Activated naive CD4-positive, alpha-beta T cell treated with anti-CD3 and anti-CD28 coated beads for 36 hours (primary cell): ENCODE measurements around the gene GMPR2. TPM values are rescaled to one million over a fixed set of nuclear protein-coding genes. Genes with fewer than 3 reads are reported as not detected.

ENCODE experiments used
- CTCF ChIA-PET: fragments of 350-600 bp; sonication (Branson Sonifier 250); formaldehyde crosslinking; loops from one replicate; lab custom pipeline; 2021; ENCODE audit warnings: antibody characterized with exemption; lab: Charles Lee
- DNase-seq: peaks from one replicate; pipeline ENCODE4 v3.0.0-alpha.2; 2020
- H3K27ac Mint-ChIP-seq: one replicate; pipeline ENCODE4 v1.8.0; 2021; ENCODE audit warnings: mild to moderate bottlenecking, mixed read lengths
- H3K27me3 Mint-ChIP-seq: one replicate; pipeline ENCODE4 v1.8.0; 2021; ENCODE audit warnings: low read depth, mixed read lengths
- H3K36me3 Mint-ChIP-seq: one replicate; pipeline ENCODE4 v1.8.0; 2021; ENCODE audit warnings: low read depth, mixed read lengths
- H3K4me1 Mint-ChIP-seq: one replicate; pipeline ENCODE4 v1.8.0; 2021; ENCODE audit warnings: low read depth, mixed read lengths
- H3K4me3 Mint-ChIP-seq: one replicate; pipeline ENCODE4 v1.8.0; 2021; ENCODE audit warnings: mild to moderate bottlenecking, moderate library complexity, mixed read lengths
- H3K9me3 Mint-ChIP-seq: one replicate; pipeline ENCODE4 v1.8.0; 2021; ENCODE audit warnings: mixed read lengths
- intact Hi-C: fragments of 100-400 bp; cut with micrococcal nuclease; formaldehyde crosslinking; loops from one replicate; pipeline ENCODE4 v1.15.1; 2023
- total RNA-seq, 2 experiments: library from RNA; stranded (reverse); gene quantifications; one replicate each; pipeline ENCODE4 v1.2.3, GENCODE V29; 2021

GMPR2 gene
- total RNA-seq, 2 experiments from 2014 or later = 60.5 to 63.7 TPM

DNA sequence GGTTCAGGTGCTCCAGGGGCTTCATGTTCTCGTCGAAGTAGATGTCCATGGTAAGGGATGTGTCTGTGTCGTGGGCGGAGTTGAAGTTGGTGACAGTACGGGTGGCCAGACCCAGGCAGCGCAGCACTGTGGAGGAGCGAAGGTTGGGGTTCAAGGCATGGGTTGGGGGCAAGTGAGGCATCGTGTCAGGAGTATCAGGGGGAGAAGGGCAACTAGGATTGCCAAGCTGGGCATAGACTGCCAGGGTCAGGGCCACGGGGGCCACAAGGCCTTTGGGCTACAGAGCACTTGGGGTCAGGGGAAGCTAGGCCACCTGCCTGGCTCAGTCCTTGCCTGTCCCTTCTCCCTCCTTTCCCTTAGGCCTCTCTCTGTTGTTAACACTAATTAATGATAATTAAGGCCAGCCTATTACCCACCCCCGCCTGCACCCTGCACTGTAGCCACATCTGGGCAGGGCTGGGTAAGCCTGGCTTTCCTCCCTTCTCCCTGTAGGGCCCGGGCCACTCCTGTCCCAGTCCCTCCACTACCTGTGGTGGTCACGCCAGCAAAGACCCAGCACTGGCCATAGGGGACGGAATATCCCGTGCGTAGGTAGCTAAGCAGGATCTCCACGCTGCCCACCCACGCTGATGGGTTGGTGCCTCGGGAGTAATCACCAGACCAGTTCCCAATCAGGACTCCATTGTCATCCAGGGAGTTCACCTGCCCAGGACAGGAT is 26.0 kb downstream of the GMPR2 start:
- Mint-ChIP-seq H3K27ac (no peak overlapping the region), H3K27me3 (no peaks in the 10 kb centered on the region), H3K4me1 (no peaks in the 10 kb centered on the region), H3K36me3 (peaks cover 7% of the 10 kb centered on the region), H3K9me3 (no peaks in the 10 kb centered on the region), H3K4me3 (no peak overlapping the region)
- CTCF ChIA-PET = interaction anchor here (0.5 to 1.4 kb wide), 3 partner anchors 12 to 74 kb away, joined by 3 to 9 read pairs (median 4); no protein-coding TSS in a partner anchor
- intact Hi-C loops = no loop called here
- no peak for DNase-seq

DNA sequence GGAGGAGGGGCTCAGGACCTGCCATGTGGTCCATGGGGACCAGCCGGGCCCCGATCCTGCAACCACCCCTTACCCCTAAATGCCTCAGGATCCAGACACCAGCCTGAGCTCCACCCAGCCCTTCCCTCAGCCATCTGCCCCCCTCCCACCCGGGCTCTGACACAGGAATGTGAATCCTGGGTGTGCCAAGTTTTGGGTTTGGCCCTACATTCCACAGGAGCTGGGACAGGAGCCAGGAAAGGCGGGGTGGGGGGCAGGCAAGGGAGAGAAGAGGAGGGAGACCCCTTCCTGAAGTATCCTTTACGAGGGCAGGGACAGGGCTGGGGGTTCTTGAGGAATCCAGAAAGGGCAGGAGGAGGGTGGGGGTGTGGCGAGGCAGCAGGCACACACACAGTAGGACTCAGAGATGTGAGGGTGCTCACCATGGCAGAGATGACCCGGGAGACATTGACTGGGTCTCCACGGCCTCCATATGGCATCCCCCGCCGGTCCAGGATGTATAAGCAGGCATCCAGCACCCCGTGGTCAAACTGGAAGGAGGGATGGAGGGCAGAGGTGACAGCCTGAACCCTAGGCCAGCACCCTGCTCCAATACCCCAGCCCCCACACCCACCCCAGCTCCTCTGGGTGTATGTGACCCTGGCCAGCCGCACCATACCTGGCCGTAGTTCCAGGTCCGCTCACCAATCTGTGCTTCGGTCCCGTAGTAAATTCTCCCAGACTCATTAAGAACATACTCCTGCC is 26.7 kb downstream of the GMPR2 start:
- Mint-ChIP-seq H3K36me3 (peaks cover 6% of the 10 kb centered on the region), H3K4me1 (no peaks in the 10 kb centered on the region), H3K27ac (no peak overlapping the region), H3K9me3 (no peaks in the 10 kb centered on the region), H3K4me3 (no peak overlapping the region), H3K27me3 (no peaks in the 10 kb centered on the region)
- intact Hi-C loops = no loop called here
- DNase-seq = no peak
- CTCF ChIA-PET = interaction anchor here (0.5 to 1.0 kb wide), 3 partner anchors 37 to 73 kb away, joined by 3 to 4 read pairs (median 3); no protein-coding TSS in a partner anchor

- Mint-ChIP-seq H3K27ac (no peak overlapping the region), H3K4me1 (no peaks in the 10 kb centered on the region), H3K9me3 (no peaks in the 10 kb centered on the region), H3K36me3 (peaks cover 6% of the 10 kb centered on the region), H3K27me3 (no peaks in the 10 kb centered on the region), H3K4me3 (no peak overlapping the region)
- no peak for DNase-seq
- intact Hi-C loops = no loop called here
- CTCF ChIA-PET = interaction anchor here (2.1 kb wide), 1 partner anchor 18 kb away, joined by 8 read pairs; the partner anchor contains the start of gene TINF2
These were observed 27.5 kb downstream of the GMPR2 start for GRCh38 chr14:24260026-24260779.

- no peak for DNase-seq
- intact Hi-C loops = no loop called here
- Mint-ChIP-seq H3K9me3 (no peaks in the 10 kb centered on the region), H3K27ac (no peak overlapping the region), H3K4me3 (no peak overlapping the region), H3K4me1 (no peaks in the 10 kb centered on the region), H3K27me3 (no peaks in the 10 kb centered on the region), H3K36me3 (peaks cover 6% of the 10 kb centered on the region)
- CTCF ChIA-PET = interaction anchor here (1.0 to 2.1 kb wide), 2 partner anchors 8 to 18 kb away, joined by 4 to 8 read pairs; partner anchors contain the start of gene TINF2
These were observed 28.0 kb downstream of the GMPR2 start for GRCh38 chr14:24260780-24261157.

DNA sequence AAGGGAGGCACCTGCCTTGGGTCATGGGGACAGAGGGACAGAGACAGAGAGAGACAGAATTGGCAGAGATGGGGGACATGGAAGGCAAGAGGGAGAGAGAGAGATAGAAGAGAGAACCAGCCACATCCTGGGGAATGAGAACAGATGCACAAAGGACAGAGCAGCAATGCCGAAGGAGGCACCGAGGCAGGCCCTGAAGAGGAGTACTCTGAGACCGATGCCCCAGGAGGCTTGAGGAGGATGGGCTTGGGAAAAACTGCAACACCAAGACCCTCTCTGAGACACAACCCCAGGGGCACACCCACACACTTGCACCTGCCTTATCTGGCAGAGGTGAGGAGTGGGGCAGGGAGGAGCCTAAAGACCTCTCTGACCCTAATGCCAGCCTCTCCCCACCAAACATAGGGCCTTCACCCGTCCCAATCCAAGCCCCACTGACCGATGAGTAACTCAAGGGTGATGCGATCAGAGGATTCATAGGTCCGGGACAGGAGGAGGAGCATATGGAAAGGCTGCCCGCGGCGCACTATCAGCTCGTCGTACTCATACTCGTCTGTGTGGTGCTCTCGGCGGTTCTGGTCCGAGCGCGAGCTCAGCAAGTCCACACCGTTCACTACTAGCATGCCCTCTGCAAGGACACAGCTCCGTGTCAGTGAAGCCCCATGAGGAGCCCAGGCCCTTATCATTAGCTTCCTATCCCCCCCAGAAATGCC is 28.7 kb downstream of the GMPR2 start:
- Mint-ChIP-seq H3K4me1 (no peaks in the 10 kb centered on the region), H3K36me3 (peaks cover 9% of the 10 kb centered on the region), H3K27me3 (no peaks in the 10 kb centered on the region), H3K4me3 (no peak overlapping the region), H3K9me3 (no peaks in the 10 kb centered on the region), H3K27ac (no peak overlapping the region)
- intact Hi-C loops = no loop called here
- no peak for DNase-seq
- CTCF ChIA-PET = interaction anchor here (0.6 to 2.1 kb wide), 4 partner anchors 8 to 21 kb away, joined by 3 to 8 read pairs (median 4); partner anchors contain the start of genes RABGGTA and TINF2

GRCh38 chr14:24261969-24262327 is 29.2 kb downstream of the GMPR2 start:
- intact Hi-C loops = no loop called here
- Mint-ChIP-seq H3K27me3 (no peaks in the 10 kb centered on the region), H3K4me3 (no peak overlapping the region), H3K9me3 (no peaks in the 10 kb centered on the region), H3K27ac (no peak overlapping the region), H3K4me1 (no peaks in the 10 kb centered on the region), H3K36me3 (peaks cover 11% of the 10 kb centered on the region)
- DNase-seq = no peak
- CTCF ChIA-PET = interaction anchor here (0.6 to 2.1 kb wide), 5 partner anchors 9 to 46 kb away, joined by 3 to 8 read pairs (median 4); partner anchors contain the start of genes CIDEB, RABGGTA and TINF2

DNA sequence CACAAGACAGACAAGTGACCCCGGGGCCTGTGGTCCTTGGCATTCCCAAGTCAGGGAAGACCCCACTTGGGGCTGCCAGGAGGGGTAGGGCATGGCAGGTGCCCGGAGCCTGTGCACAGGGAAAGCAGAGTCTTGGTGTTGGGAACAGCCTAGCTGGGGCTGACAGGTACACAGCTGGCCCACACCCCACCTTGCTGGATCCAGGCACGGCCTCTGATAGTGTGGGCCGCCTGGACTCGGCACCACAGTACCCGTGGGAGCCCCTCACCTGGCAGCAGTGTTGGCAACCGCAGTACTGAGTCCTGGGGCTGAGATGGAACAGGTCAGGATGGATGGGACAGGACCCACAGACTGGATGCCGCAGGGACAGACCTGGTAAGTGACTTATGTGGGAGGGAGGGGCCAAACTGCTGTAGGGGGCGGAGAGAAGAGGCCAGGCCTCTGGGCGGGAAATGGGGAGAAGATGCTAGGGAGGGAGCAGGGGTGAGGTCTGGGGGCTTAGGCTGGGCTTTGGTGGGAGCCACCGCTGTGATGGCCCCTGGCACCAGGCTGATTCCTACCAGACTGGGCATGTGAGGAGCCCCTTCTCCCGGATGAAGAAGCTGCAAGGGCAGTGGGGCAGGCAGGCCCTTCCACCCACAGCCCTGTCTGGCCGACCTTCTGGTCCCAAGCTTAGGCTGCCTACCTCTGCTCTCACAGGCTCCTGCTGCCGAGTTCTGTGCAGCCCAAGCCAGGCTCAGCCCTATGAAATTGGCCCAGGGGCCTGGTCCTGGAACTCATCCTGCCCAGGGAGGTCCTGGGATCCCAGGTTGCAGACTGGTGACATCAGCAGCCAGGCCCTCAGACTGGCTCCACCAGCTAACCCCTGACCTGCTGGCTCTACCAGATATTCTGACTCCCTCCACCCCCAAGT is 30.3 kb downstream of the GMPR2 start, which contains the start of gene TGM1:
Gene TGM1, minus strand, starts transcription at position 357 of the 913 bp plus-strand sequence. CDS start 825 bp downstream, outside the sequence.
- no peaks in the 10 kb centered on the region for H3K9me3 Mint-ChIP-seq
- no peaks in the 10 kb centered on the region for H3K4me1 Mint-ChIP-seq

DNA sequence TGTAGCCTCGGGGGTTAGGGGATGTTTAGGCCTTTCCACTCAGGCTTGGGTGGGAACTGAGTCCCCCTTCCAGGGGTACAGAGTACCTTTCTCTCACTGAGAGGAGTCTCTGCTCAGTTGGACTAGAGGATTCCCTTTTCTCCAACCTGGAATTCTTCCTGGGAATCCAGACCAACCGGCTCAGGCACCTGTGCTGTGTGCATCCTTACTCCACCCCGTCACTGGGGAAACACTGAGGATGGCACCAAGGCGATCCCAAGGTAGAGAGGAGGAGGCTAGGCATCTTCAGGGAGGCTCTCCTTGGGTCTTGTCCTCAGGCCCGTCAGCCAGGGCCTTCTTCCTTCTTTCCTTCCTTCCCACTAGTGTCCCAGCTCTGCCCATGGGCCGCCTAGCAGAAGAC is 31.1 kb downstream of the GMPR2 start:
- no peaks in the 10 kb centered on the region for H3K27me3 Mint-ChIP-seq
- H3K4me1 Mint-ChIP-seq = no peaks in the 10 kb centered on the region
- CTCF ChIA-PET = interaction anchor here (0.9 kb wide), 1 partner anchor 13 kb away, joined by 3 read pairs; no protein-coding TSS in a partner anchor
- no peak overlapping the region for H3K27ac Mint-ChIP-seq
- H3K9me3 Mint-ChIP-seq = no peaks in the 10 kb centered on the region
- intact Hi-C loops = no loop called here
- peaks cover 13% of the 10 kb centered on the region for H3K36me3 Mint-ChIP-seq
- no peak for DNase-seq
- H3K4me3 Mint-ChIP-seq = no peak overlapping the region

More for the DNA sequence above, 30.3 kb downstream of the GMPR2 start, which contains the start of gene TGM1:
- Mint-ChIP-seq H3K27ac (no peak within 1 kb of the TSS), H3K36me3 (peaks cover 13% of the 10 kb centered on the region), H3K4me3 (no peak within 1 kb of the TSS), H3K27me3 (no peaks in the 10 kb centered on the region)
- no peak for DNase-seq
- intact Hi-C loops = no loop called here
- CTCF ChIA-PET = interaction anchor here (0.9 kb wide), 1 partner anchor 12 kb away, joined by 3 read pairs; no protein-coding TSS in a partner anchor

DNA sequence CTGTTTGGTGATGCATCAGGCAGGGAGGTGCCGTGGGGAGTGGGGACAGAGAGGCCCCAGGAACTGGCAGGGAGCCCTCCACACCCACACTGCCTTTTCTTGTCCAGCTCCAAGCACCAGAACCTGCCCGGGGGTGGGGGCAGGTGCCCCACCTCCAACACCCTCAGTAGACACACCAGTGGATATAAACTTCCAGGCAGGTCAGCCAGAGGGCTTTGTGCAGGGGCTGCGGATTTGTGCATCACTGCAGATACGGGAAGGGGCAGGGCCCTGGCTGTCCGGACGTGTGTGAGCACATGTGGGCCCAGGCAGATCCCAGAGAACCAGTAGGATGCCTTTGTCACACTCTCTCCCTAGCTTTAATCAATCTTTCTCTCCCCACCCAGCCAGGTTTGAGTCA is 31.6 kb downstream of the GMPR2 start:
- intact Hi-C loops = no loop called here
- no peak overlapping the region for H3K27ac Mint-ChIP-seq
- no peak overlapping the region for H3K4me3 Mint-ChIP-seq
- H3K27me3 Mint-ChIP-seq = no peaks in the 10 kb centered on the region
- no peak for DNase-seq
- CTCF ChIA-PET = interaction anchor here (0.6 kb wide), 1 partner anchor 11 kb away, joined by 4 read pairs; no protein-coding TSS in a partner anchor
- peaks cover 1% of the 10 kb centered on the region for H3K4me1 Mint-ChIP-seq
- peaks cover 16% of the 10 kb centered on the region for H3K36me3 Mint-ChIP-seq
- H3K9me3 Mint-ChIP-seq = no peaks in the 10 kb centered on the region

DNA sequence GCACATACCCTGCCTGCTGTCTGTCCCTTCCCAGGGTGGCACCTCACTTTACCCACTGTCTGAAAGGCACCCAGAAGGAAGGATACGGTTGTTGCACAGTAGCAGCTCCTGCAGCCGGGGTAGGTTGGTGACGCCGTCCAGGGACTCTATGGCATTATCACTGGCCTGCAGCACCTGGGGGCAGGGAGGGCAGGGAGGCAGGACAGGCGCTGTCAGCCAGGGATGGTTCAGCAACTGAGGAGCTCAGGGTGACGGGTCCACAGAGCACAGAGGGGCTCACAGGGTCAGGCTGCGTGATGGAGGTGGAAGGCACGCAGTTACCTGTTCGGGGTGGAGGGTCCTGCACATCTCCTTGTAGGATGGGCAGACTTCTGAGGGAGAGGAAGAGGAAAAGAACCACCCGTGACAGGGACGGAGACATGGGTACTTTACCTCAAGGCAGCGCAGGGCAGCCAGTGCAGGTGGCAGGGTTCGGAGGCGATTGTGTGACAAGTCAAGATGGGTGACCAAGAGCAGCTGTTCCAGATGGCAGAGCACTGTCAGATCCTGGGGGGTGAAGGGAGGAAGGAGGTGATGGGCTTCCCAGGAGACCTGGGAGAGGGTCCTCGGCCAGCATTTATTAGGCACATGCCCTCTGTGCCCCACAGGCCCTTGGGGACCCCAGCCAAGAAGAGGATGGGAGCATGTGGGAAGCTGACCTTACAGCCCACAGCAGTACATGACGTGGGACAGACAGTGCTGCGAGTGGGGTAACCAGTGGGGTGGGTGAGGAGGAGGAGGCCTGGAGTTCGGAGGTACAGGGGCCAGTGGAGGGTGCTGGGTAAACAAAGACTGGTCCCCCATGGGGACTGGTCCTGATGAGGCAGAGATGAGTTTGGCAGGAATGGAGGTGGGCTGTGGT is 33.9 kb downstream of the GMPR2 start:
- Mint-ChIP-seq H3K27ac (no peak overlapping the region), H3K27me3 (no peaks in the 10 kb centered on the region), H3K36me3 (peaks cover 18% of the 10 kb centered on the region), H3K4me1 (peaks cover 6% of the 10 kb centered on the region), H3K4me3 (no peak overlapping the region), H3K9me3 (no peaks in the 10 kb centered on the region)
- no peak for DNase-seq
- CTCF ChIA-PET = interaction anchor here (1.4 to 1.9 kb wide), 3 partner anchors 20 to 65 kb away, joined by 3 to 9 read pairs (median 7); partner anchors contain the start of gene TINF2
- intact Hi-C loops = no loop called here
